Cardiac septum (tissue), 1 donor: ENCODE results near the gene DIP2C. TPM values are rescaled to one million over a fixed set of nuclear protein-coding genes. Genes with fewer than 3 reads are reported as not detected.
"Not testable (repeated sequence)": the region's sequence is repeated elsewhere in the genome, so short reads cannot be mapped to it uniquely, and the experiment has no call there.

ENCODE experiments used
- DNase-seq: peaks from one replicate; pipeline ENCODE4 v3.0.0-alpha.2; 2020; ENCODE audit warnings: low spot score
- intact Hi-C: fragments of 100-400 bp; cut with DNase I; formaldehyde crosslinking; loops from one replicate; pipeline ENCODE4 v1.14.0; 2022
- total RNA-seq: library from RNA; stranded (reverse); fragmentation: NEBNext Ultra II Directional; extraction: Animal tissue kit (Norgen Biotek cat#: 25700); gene quantifications from one replicate; pipeline ENCODE4 v1.2.1, GENCODE V29; 2021
- donor health status: DM: no; HTN: no; CAD: no.

The DIP2C gene
- total RNA-seq, 1 donor from 2014 or later: 28.8 TPM

DNA sequence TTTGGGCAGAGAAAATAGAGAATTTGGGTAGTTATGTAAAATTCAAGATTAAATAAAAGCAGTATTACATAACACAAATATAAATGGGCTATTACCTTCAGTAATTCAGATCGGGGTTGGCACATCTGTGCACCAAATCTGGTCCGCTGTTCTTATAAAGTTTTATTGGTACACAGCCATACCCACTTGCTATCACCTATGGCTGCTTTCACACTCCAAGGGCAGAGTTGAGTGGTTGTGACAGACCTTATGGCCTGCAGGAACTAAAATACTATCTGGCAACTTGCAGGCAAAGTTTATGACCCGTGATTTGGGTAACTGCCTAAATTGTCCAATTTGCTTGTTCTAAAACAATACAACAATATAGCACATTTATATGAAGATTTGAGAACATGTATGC is 249.3 kb downstream of the DIP2C start:
- intact Hi-C loops: no loop called here
- DNase-seq: no peak

DNA sequence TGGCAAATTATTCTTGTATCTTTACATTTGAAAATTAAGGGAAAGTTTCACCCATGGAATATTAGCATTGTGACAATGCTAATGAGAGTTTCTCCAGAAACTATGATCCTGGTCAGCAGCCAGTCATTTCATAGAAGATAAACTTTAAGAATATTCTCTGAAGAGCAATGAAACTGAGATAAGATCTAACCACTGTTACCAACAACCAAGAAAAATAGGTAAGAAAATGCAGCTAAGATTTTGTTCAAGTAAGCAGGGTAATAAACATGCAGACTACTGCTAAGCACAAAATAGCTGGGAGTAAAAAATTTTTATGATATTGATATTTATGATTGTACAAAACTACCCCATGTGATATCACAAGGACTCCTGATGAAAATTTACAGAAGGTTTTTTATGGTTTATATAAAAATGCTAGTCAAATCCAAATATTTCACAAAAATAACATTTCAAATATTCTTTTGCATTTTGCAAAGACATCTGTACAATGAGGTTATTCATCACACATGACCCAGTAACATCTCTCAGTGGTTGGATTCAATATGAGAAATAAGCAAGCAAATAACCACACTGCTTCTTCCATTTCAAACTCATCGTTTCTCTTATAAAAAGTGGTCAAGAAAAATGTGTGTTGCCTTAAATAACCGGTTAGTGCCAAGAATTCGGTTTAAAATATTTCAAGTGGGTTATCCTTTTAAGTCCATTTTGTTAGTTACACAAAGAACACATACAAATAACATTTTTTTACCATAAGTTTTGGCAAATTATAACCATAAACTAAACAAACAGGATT is 251.6 kb downstream of the DIP2C start:
- no peak for DNase-seq
- intact Hi-C loops: no loop called here

DNA sequence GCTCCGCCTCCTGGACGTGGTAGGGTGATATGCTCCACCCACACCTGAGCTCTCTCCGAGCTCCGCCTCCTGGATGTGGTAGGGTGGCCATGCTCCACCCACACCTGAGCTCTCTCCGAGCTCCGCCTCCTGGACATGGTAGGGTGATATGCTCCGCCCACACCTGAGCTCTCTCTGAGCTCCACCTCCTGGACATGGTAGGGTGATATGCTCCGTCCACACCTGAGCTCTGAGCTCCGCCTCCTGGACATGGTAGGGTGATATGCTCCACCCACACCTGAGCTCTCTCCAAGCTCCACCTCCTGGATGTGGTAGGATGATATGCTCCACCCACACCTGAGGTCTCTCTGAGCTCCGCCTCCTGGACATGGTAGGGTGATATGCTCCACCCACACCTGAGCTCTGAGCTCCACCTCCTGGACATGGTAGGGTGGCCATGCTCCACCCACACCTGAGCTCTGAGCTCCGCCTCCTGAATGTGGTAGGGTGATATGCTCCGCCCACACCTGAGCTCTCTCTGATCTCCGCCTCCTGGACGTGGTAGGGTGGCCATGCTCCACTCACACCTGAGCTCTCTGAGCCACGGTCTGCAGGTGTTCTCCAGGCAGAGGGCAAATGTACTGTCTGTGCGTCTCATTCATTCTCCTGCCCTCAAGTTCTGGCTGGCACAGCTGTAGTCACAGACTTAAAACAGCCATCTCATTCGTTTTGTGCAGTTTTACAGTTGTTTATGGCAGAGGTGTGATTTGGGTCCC is 252.4 kb downstream of the DIP2C start:
- intact Hi-C loops: no loop called here
- no peak for DNase-seq

DNA sequence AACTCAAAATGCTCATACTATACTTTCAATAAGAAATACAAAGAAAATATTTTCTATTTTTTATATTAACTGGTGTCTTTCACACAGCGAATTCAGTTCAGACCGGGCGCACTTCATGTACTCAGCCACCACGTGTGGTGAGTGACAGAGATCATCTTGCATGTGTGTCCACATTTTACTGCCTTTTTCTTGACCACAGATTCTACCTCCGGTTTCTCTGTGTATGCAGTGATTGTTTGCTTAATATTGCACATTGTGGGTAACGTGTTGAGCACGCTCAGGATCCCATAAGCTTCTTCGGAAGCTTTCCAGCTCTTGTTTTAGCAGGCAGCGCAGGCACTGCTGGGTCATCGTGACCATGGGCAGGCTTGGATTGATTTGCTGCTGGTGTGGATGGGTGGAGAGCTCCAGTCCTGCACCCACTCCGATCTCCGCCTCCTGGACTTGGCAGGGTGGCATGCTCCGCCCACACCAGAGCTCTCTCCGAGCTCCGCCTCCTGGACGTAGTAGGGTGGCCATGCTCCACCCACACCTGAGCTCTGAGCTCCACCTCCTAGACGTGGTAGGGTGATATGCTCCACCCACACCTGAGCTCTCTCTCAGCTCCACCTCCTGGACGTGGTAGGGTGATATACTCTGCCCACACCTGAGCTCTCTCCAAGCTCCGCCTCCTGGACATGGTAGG is 253.3 kb downstream of the DIP2C start:
- intact Hi-C loops: no loop called here
- no peak for DNase-seq

DNA sequence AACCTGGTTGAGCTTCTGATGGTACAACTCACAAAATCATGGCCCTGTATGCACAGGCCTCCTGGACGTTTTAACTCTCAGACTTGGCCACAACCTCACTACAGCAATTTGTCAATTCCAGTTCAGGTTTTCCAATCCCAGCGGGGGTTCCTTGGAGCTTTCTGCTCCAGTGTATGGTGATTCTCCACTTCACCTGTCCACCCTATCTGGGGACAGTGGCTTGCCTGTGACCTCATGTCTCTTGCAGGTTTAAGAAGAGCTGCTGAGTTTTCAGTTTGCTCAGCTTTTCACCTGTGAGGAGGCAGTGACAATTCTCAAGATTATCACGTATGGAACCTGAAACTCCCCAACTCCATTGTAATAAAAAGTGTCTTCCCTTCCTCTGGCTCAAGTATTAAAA is 254.1 kb downstream of the DIP2C start:
- intact Hi-C loops: no loop called here
- no peak for DNase-seq

DNA sequence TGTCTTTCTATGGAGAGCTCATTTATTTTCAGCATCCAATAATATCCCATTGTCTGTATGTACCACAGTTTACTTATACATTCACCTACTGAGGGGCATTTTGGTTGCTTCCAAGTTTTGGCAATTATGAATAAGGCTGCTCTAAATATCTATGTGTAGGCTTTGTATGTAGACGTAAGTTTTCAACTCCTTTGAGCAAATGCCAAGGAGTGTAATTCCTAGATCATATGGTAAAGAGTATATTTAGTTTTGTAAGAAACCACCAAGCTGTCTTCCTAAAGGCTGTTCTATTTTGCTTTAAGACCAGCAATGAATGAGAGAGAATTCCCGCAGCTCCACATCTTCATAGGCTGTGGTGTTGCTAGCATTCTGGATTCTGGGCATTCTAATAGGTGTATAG is 259.8 kb downstream of the DIP2C start:
- no peak for DNase-seq
- intact Hi-C loops: no loop called here

DNA sequence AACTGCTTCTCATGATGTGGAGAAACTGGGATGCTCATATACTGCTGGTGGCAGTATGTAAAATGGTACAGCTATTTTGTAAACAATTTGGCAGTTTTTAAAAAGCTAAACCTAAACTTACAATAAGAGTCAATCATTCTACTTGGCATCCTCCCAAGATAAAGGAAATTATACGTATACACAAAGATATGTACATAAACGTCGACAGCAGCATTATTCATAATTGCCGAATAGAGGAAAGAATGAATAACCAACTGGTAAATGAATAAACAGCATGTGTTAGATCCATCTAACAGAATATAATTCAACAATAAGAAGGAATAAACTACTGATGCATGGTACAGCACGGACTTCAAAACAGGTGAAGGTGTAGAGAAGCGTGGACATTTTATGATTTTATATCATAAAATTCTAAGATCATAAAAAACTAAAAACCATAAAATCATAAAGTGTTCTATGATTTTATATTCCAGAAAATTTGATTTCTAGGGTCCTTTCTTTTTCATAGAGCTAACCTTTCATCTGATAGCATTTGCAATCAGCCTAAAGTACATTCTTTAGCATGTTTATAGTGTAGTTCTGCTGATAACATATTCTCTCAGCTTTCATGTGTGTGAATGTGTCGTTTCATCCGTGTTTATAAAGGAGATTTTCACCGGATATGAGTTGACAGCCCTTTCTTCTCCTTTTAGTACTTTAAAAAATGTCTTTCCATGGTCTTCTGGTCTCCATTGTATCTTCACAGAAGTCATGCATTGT is 261.5 kb downstream of the DIP2C start:
- intact Hi-C loops: no loop called here
- no peak for DNase-seq

DNA sequence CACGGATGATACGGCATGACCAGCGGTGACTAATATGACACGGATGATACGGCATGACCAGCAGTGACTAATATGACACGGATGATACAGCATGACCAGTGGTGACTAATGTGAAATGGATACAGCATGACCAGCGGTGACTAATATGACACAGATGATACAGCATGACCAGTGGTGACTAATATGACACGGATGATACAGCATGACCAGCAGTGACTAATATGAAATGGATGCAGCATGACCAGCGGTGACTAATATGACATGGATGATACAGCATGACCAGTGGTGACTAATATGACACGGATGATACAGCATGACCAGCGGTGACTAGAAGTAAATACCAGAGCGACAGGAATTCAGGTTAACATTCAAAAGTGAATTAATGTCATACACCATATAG is 264.1 kb downstream of the DIP2C start:
- intact Hi-C loops, DNase-seq: not testable (repeated sequence)

DNA sequence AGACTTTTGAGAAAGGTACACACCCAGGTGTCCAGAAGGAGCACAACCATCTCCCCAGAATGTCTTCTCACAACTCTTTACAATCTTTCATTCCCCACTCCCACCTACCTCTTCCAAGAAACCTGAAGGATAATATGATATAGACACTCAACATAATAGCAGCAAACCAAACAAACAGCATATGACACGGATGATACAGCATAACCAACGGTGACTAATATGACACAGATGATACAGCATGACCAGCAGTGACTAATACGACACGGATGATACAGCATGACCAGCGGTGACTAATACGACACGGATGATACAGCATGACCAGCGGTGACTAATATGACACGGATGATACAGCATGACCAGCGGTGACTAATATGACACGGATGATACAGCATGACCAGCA is 264.7 kb downstream of the DIP2C start:
- intact Hi-C loops, DNase-seq: not testable (repeated sequence)

DNA sequence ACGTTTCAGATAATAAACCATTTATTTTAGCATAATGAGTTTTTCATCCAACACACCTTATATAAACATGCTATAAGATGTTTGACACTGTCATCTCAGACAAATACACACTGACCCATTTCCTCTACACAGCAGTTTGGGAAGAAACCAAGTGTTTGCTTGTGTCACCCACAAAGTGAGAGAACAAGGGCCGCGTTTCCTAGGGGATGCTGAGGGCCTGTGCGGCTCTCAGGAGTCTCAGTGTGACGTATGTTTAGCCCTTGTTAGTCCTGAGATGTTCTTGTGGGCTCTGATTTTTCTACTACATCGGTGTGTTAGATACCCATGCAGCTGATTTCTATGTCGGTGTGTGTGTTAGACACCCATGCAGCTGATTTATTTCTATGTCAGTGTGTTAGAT is 266.3 kb downstream of the DIP2C start:
- intact Hi-C loops: no loop called here
- DNase-seq: no peak

DNA sequence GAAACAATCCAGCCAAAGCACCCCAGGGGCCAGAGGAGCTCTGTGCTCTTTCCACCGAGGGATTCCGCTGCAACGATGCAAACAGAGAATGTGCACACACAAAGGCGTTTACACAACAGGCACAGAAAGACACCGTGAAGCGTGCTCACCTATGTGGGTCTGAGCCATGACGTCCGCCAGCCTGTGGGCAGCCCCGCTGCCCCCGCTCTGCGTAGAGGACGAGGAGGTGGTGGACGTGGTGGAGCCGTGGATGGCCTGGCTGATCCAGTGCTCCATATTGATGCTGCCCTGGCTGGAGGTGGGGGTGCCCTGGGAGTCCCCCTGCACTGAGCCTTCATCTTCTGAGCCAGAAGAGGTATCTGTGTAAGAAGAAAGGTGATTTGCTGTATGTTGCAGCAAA is 266.8 kb downstream of the DIP2C start:
- DNase-seq: no peak
- intact Hi-C loops: no loop called here

DNA sequence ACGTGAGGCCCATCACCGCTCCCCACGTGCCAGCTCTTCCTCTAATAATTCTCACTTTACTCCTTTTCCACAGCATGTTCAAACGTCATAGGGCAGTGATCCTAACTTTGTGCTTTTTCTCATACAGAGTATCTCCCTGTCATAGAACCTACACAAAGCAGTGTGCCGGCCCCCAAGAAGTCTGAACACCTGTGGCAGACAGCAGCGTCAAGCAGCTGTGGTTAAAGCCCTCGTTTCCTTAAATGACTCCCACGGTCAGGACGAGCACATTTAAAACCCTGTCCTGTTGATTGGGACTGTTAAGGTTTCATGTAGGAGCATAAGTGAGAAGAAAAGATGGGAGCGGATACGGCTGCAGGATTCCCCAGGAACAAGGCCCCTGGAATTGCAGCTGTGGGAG is 267.2 kb downstream of the DIP2C start:
- intact Hi-C loops: no loop called here
- DNase-seq: no peak

DNA sequence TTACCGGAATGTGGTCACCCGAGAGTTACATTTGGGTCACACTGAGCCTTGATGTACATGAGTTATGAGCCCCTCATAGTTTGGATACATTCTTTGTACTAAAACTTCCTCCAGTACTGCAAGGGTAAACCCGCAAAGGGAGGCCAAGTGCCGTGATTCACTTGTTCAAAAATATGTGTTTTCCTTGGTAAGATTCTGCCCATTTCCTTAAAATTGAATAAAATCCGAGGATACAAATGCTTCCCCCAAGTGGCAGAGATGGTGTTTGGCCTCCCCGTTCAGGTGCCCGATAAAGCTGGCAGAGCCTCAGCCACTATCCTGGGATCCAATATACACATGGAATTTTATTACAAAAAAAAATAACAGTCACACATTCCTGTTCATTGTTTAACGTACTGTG is 268.3 kb downstream of the DIP2C start:
- intact Hi-C loops: no loop called here
- DNase-seq: no peak

DNA sequence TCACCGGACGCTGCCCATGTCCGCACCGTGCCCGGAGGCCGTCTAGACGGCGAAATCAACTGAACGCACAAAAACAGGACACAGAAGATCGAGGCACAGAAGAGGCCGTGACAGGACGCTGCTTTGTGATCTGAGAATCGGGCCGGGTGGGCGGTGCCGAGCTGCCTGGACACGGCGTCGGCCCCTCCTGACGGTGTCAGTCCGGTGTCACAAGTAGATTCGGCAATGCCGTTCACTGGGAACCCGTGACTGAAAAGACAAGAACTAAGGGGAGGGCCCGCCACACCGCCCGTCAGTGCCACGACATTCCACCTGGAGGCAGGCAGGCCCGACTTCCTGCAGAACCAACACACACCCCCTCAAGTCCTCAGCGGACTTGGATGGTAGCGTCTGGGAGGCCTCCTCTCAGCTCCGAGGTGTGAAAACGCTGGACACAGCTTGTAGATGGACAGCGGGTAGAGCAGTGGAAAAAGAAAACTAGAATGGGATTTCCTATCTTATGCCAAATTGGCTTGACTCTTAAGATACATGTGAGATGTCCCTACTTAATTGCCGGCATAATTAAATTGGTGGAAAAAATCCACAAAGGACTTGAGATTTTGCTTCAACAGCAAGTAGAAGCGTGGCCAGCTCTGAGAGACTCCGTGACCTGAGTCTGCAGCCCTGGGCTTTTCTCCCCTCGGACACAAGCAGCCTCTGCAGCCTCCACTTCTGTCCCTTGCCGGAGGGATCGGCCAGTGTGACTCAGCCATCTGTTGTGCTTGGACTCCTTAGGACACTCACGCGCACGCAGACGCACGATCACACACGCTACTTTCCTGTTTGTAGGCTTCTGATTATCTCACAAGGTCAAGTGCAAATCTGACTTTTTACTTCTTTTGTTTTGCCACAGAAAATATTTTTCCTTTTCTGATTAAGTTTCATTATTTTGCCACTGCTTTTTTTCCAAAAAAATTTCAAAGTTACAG is 269.0 kb downstream of the DIP2C start:
- DNase-seq: no peak
- intact Hi-C loops: no loop called here

DNA sequence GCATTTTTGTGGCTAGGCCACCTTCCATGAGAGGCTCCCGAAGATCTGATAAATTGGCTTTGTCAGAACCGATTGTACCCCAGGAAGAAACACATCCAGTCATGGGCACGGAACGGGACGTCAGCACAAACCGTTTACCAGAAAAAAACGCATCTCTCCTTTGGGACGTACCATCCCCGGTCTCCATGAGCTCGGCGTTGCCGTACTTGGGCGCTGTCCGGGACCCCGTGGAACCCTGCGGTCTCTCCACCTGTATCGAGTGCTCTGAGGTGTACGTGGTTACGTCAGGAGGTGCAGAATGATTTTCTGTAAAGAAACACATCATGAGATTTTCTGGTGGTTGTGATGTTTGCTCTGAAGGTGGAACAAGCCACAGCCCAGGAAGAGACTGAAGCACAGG is 270.6 kb downstream of the DIP2C start:
- intact Hi-C loops: no loop called here
- no peak for DNase-seq

DNA sequence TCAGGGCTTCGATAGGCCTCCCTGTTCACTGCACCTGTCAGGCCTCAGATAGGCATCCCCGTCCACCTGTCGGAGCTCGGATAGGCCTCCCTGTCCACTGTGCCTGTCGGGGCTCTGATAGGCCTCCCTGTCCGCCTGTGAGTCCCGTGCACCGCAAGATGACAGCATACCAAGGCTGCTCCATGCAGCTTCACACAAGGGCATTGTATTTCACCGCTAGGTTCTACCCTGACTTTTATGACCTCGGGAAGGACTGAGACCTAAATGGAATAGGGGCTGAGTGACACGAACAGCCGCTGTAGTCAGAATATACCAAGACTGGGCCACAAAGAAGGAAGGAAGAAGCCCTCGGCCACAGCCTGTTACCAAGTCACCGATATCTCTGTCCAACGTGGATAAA is 271.2 kb downstream of the DIP2C start:
- intact Hi-C loops: no loop called here
- DNase-seq: no peak

DNA sequence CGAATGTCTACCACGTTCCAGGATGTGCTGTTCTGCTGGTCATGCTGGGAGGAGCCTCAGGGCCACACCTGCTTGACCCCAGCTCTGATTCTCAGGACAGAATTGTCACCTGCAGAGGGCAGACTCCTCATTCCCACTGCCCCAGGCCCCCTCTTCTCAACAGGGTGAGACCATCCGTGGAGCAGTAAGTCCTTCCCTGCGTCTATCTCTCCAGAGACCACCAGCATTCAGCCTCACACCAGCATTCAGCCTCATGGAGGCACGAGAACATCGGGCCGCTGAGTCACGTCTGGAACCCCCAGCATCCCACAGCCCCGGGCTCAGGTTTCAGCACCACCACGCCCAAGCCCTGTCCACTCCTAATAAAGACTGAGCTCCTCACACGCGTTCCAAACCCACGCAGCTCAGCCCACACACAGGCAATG is 273.4 kb downstream of the DIP2C start:
- DNase-seq: no peak
- intact Hi-C loops: no loop called here

DNA sequence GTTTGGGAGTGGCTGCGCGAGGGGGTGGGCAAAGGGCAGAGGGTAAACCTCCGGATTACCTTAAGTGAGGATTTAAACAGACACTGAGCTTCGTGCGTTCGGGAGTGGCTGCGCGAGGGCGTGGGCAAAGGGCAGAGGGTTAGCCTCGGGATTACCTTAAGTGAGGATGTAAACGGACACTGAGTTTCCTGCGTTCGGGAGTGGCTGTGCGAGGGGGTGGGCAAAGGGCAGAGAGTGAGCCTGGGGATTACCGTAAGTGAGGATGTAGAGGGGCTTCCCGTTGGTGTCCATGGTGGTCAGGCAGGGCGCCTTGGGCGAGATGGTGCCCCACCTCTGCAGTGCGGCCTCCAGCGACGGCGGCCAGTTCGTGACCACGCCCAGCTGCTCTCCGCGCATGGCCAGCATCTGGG is 275.8 kb downstream of the DIP2C start:
- DNase-seq: no peak
- intact Hi-C loops: no loop called here

DNA sequence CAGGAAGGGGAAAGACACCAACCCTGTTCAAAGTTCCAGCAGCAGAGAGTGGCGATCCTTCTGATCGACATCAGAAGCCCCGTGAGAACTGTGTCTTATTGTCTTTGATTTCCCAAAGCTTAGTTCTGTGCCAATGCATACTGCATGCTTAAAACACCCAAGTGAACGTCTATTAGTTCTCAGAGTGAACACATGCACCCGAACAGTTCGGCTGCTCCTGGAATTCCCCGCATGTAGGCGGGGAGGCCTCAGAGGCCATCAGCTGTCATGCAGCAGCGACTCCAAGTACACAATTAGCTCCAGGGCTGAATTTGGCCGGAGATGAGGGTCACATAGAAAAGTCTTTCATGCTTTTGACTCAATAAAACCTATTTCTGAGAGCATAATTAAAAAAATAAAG is 277.4 kb downstream of the DIP2C start:
- no peak for DNase-seq
- intact Hi-C loops: no loop called here
